AG09319 (cell line): ENCODE data around the gene VTN.

Source experiments
- DNase-seq: peaks from one replicate; pipeline ENCODE4 v3.0.0-alpha.2; 2010; ENCODE audit warnings: low read depth; ENCODE audit errors: extremely low read depth
- TF ChIP-seq, protein P1 (sequence below): IDR thresholded peaks from 2 replicates; pipeline ENCODE4 v1.5.1; 2011; ENCODE audit warnings: low read depth, mild to moderate bottlenecking, inconsistent platforms, low read length, moderate library complexity

Gene VTN

DNA sequence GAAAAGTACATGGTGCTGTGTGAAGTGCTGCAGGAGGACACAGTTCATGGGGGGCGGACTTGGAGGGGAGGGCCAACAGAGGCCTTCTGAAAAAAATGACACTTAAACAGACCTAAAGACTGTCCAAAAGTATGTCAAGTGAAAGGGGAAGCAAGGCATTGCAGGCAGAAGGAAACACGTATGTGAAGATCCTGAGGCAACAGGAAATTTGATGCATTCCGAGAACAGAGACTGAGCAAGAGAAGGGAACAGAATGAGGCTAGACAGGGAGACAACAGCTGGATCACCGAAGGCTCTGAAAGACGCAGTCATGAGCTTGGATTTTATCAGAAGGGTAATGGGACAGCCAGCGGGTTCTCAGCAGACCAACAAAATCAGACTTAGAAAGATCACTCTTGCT is 35.9 kb downstream of the VTN start:
- DNase-seq = no peak
- TF ChIP-seq, protein P1, sequence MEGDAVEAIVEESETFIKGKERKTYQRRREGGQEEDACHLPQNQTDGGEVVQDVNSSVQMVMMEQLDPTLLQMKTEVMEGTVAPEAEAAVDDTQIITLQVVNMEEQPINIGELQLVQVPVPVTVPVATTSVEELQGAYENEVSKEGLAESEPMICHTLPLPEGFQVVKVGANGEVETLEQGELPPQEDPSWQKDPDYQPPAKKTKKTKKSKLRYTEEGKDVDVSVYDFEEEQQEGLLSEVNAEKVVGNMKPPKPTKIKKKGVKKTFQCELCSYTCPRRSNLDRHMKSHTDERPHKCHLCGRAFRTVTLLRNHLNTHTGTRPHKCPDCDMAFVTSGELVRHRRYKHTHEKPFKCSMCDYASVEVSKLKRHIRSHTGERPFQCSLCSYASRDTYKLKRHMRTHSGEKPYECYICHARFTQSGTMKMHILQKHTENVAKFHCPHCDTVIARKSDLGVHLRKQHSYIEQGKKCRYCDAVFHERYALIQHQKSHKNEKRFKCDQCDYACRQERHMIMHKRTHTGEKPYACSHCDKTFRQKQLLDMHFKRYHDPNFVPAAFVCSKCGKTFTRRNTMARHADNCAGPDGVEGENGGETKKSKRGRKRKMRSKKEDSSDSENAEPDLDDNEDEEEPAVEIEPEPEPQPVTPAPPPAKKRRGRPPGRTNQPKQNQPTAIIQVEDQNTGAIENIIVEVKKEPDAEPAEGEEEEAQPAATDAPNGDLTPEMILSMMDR = no peak

DNA sequence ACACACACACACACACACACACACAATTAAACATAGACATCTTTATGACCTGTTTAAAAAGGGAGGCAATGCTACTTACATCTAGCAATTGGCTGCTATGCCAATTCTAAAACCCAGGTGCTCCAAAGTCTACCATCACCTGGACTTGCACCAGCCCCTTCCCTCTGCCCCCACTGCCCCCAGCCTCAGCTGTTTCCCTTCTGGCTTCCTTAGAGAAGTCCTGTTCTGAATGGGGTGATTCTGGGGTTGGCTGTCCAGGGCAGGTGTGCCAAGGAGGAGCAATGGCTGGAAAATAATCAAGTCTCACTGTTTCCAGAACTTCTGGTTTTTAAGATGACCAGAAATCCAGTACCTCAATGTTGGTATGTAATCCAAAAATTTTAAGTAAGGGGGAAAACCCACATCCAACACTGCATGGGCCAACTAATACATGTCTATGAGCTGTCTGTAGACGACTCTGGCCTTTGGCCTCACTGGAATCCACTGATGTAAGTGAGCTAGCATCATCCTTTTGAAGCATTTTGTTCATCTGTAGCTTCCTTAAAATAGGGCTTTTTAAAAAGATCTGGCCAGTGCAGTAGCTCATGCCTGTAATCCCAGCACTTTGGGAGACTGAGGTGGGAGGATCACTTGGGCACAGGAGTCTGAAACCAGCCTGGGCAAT is 36.9 kb downstream of the VTN start:
- TF ChIP-seq, protein P1 = no peak
- no peak for DNase-seq

DNA sequence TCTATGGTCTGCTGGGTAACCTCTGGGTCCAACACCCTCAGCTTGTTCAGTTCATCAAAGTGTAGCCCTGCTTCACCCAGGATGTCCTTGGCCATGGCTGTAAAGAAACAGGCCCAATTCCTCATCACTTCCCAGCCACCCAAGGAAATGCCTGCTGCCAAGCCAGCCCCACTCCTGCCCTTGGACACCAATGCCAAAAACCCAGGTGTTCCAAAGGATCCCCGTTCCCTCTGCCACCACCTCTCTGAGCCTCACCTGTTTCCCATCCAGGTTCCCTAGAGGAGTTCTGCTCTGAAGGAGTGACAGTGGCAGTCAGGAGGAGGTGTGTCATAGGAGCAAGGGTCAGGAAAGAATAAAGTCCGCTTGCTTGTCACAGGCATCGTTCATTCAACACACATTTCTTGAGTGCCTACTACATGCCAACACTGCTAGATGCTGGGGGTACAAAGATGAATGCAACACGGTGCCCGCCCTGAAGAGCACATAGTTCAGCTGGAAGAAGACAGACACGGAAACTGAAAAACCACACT is 38.2 kb downstream of the VTN start:
- TF ChIP-seq, protein P1 = no peak
- no peak for DNase-seq

DNA sequence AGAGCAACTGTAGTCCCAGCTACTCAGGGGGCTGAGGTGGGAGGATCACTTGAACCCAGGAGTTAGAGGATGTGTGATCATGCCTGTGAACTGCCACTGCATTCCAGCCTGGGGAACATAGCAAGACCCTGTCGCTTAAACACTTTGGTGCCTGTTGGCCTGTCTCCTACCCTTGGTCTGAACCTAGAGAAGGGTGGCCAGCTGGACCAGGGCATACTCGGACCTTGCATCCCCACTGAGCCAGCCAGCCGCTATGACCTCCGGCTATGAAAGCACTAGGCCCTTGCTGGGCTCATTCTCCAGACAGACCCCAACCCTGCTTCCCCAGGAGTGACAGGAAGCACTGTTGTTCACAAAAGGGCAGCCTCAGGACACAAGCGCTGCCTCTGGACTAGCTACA is 39.4 kb downstream of the VTN start:
- TF ChIP-seq, protein P1 = no peak
- DNase-seq = no peak

DNA sequence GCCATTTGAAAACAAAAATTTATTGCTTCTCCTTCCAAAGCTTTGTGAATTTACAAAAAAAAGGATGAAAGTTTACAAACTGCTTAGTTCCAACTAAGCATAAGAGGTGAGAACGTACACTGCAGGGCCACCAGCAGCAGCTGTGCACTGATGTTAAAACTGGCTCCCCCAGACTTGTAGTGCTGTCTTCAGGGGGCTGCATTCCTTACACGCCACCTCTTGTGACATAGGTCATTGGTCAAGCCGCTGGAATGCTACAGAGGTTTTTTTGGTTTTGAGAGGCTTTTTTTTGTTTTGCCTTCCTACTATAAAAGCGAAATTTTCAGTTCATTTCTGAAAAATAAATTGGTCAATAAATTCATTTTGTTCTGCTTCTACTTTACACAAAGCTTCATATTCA is 41.8 kb downstream of the VTN start:
- no peak for DNase-seq
- TF ChIP-seq, protein P1 = no peak

DNA sequence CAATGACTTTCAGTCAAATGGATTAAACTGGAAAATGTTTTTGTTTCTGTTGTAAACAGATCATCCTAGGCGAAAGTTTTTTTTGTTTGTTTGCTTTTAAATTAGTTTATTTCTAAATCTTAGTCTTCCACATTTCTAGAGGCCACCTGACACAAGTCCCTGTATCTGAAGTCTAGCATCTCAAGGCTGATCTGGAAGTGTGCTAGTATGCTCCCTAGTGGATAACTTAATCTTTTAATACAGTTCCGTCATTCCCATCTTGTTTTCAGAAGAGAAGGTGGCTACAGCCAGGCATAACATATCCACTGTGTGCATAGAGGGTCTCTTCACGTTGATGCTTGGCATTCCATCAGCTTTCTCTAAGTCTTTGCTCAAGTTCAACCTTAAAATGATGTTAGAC is 42.4 kb downstream of the VTN start:
- TF ChIP-seq, protein P1 = no peak; the same call in 1 of the 2 replicates
- DNase-seq = no peak

DNA sequence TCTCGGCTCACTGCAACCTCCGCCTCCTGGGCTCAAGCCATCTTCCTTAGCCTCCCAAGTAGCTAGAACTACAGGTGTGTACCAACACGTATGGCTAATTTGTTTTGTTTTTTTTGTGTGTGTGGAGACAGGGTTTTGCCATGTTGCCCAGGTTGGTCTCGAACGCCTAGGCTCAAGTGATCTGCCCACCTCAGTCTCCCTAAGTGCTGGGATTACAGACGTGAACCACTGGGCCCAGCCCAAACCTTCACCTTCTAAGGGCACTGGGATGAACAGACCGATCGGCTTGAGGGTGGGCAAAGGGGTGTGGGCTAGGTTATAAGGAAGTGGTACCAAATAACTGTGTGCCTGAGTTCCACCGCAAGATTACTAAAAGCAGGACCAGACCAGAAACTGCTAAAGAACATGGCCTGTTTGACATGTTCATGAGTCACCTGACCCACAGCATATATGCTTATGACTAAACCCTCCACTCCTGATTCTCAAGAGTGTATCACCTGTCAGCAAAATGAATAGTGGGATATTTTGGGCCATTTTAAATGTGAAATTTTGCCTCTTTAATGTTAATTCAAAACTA is 43.0 kb downstream of the VTN start:
- TF ChIP-seq, protein P1 = no peak
- DNase-seq = no peak
